ACHN (cell line): Measurements from ENCODE around the gene RNF123.

Source experiments
- DNase-seq: peaks from one replicate; pipeline ENCODE4 v3.0.0-alpha.2; 2015
- in situ Hi-C: cut with HindIII; loops from 2 replicates; pipeline ENCODE4 v1.10.0; 2017; ENCODE audit warnings: low sequenced_read_pairs, low pct_ligation_motif_present, low pct_unique_long_range_greater_than_20kb

Gene RNF123

DNA sequence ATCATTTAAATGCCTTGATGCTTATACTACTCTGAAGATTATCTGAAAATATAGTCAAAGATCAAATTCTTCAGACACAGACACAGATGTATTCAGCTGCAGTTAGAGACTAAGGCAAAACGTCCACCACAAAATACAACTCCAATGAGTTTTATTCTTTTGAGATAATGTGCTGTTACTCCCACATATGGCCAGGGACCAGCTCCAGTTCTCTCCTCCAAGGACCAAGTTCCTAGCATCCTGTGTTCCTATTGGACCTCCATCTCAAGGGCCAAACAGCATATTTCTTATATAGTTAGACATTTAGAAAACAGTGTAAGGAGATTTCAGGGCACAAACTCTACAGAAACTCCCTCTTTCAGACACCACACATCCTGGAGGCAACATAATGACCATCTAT lies 69.9 kb downstream of the RNF123 start:
- in situ Hi-C loops = no loop called here
- DNase-seq = no peak

GRCh38 chr3:49761661-49762060 lies 72.3 kb downstream of the RNF123 start:
- in situ Hi-C loops = no loop called here
- no peak for DNase-seq

- no peak for DNase-seq
- in situ Hi-C loops = no loop called here
Measured at GRCh38 chr3:49763981-49764380, 74.6 kb downstream of the RNF123 start.

DNA sequence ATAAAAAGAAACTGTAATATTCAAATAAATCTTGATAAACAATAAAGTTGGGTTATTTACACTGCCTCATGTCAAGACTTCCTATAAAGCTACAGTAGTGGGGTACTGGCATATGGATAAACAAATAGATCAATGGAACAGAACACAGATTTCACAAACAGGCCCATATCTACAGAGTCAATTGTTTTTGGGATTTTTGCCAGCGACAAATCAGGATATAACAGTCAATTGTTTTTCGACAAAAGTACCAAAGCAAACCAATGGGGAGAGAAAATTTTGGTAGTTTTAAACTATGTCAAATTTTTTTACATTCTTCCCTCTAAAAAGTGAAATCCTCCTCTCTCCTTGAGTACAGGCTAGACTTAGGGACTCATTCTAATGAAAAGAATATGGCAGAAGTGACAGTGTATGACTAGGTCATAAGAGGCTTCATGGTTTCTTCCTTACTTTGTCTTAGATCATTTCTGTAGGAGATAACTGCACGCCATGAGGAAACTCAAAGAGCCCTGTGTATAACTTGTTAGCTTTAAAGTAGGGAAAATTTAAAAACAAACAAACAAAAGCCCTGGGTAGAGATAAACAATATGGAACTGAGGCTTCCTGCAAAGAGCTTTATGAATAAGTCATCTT lies 80.0 kb downstream of the RNF123 start:
- no peak for DNase-seq
- in situ Hi-C loops = no loop called here

- DNase-seq = no peak
- in situ Hi-C loops = no loop called here
Measured at GRCh38 chr3:49769926-49770325, 80.6 kb downstream of the RNF123 start.
